HG02571 (cell line): ENCODE data around the gene IL10.
A peak's percentile ranks its signal among the peaks of the same experiment; 100 is the strongest.
"Not testable (repeated sequence)": the region's sequence is repeated elsewhere in the genome, so short reads cannot be mapped to it uniquely, and the experiment has no call there.

ENCODE experiments used
- ATAC-seq: cut with Tn5 transposase; IDR thresholded peaks from one replicate; pipeline ENCODE4 v1.9.1; 2021; ENCODE audit warnings: mild to moderate bottlenecking, moderate library complexity; ENCODE audit not compliant: unreplicated experiment

The IL10 gene

DNA sequence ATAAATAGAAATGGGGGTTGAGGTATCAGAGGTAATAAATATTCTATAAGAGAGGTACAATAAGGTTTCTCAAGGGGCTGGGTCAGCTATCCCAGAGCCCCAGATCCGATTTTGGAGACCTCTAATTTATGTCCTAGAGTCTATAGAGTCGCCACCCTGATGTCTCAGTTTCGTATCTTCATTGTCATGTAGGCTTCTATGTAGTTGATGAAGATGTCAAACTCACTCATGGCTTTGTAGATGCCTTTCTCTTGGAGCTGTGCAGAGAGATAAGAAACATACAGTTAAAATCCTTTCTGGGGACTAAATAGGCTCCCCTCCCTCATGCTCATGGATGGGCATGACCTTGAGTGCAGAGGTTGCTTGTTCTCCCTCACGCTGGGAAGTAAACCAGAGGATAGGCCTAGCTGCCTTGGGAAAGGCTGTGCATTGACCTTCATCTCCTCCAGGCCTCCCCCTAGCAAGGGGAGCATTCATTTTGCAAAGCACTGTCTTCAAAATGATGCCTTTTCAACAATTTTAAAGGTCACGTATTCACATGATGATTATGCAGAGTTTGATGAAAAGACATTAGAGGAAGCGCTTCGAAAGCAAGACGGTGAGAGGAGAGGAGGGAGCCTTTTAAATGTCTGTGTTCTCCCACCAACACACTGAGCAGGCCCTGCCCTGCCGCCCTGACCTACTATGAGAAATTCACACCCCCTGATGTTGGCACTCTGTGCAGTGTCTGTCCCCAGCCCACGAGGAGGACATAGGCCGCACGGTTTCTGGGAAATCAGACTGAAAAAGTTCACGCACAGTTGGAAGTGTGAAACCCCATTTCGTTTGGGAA lies 3.6 kb downstream of the IL10 start:
- ATAC-seq = peak; percentile 4

DNA sequence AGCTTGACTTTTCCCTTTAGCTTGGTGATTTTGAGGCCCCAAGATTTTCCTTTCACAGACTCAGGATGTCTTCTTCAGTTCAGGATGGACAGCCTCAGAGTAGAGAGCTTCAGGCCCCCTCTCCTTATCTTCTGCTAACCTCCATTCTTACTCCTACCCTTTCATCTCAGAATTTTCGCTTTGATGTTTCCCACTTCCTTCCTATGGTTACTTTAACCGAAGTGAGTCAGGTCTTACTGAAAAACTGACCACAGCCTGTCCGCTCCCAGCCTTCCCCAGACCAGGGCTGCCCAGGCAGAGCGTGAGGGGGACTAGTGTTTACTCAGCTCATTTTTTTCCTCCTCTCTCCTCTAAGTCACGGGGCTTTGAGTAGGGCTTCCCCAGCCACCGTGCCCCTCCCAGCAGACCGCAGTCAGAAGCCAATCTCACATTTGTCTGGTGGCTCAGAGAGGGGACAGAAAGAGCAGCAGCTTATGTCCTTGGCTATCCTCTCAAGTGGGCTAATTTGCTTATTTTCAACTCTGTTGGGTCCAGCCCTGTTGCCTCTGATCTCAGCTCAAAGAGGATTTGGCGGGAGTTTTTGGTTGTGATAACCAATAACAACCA lies 5.9 kb downstream of the IL10 start:
- ATAC-seq = no peak

GRCh38 chr1:206765771-206766170 lies 6.5 kb downstream of the IL10 start:
- ATAC-seq = not testable (repeated sequence)

DNA sequence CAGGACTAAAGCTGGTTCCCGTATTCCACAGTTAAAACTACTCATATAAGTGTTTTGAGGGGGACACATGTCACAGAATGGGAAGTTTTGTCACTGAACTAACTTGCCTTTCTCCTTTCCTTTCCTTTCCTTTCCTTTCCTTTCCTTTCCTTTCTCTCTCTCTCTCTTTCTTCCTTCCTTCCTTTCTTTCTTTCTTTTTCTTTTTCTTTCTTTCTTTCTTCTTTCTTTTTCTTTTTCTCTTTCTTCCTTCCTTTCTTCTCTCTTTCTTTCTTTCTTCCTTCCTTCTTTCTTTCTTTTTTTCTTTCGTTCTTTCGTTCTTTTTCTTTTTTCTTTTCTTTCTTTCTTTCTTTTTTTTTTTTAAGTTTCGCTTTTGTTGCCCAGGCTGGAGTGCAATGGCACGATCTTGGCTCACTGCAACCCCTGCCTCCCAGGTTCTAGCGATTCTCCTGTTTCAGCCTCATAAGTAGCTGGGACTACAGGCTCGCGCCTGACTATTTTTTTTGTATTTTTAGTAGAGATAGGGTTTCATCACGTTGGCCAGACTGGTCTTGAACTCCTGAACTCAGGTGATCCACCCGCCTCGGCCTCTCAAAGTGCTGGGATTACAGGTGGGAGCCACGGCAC lies 9.4 kb downstream of the IL10 start:
- not testable (repeated sequence) for ATAC-seq

DNA sequence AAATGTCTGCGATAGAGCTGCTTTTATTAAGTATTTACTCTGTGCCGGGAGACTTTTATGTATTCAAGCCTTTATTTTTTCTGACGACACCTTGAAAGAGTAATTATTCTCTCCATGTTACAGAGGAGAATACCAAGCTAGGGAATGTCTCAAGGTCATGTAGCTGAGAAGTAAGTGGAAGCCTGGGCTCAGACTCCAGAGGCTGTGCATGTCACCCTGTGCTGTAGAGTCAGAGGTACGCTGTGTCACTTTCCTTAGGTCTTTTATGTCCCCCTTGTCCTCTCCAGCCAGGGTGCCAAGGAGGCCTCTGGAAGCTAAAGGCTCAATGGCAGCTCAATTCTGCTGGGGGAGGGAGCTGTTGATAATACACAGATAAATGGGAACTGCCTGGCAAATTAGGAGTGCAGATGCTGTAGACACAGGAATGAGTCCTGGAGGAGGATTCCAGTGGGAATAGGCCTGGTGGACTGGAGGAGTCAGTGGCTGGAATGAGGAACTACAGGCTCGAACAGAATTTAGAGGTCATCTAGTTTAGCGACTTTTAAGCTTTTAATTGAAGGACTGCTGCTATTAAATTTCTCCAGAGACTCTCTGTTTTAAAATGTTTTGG lies 11.0 kb downstream of the IL10 start:
- no peak for ATAC-seq

- ATAC-seq = no peak
Observed at GRCh38 chr1:206760590-206760989, 11.7 kb downstream of the IL10 start.

DNA sequence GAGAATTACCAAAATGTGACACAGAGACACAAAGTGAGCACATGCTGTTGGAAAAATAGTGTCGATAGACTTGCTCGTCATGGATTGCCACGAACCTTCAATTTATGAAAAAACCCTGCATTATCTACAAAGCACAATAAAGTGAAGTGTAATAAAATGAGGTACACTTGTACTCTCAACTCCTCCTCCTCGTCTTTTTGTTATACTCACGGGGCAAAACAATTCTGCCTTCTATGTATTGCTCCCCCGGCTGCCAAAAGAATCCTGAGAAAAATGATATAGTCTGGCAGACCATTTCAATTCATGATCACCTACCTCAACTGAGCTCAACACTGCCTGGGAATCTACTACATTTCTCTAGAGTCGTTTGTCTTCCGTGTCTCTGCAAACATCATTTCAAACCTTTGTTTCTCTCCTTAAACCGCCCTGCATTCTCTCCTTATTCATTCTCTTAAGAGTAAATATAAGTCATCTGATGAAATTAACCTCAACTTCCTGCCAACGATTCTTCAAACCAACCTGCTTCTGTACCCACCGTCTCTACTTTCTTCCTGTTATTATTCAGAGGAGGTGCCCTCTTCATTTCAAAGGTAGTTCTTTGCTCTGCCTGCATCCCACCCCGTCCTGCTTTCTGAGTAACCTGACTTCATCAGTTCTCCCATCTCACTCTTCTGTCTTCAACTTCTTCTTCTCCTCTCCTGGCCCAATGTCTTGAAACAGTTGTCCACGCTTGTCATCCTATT lies 14.6 kb downstream of the IL10 start:
- ATAC-seq = no peak

DNA sequence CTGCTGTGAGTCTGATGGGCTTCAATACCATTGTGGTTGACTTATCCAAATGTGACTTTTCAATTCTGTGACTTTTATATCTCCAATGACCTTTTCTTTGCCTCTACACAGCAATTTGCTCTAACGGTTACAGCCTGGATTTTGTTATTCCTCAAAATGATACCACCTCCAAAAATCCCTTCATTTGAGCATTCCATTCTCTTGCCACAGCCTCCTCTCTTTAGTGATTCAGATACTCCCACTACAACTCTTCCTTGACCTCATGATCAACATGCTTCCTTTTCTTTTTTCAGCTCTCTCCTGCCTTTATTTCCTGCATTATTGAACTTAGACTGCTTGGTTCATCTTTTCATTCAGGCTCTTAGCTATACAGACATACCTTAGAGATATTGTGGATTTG lies 18.3 kb downstream of the IL10 start:
- ATAC-seq = no peak

- ATAC-seq = no peak
Observed at GRCh38 chr1:206753141-206753540, 19.2 kb downstream of the IL10 start.

GRCh38 chr1:206752481-206752880 lies 19.8 kb downstream of the IL10 start:
- no peak for ATAC-seq

- ATAC-seq = no peak
Observed at GRCh38 chr1:206751891-206752290, 20.4 kb downstream of the IL10 start.

GRCh38 chr1:206748348-206749030 lies 23.8 kb downstream of the IL10 start:
- ATAC-seq = no peak

DNA sequence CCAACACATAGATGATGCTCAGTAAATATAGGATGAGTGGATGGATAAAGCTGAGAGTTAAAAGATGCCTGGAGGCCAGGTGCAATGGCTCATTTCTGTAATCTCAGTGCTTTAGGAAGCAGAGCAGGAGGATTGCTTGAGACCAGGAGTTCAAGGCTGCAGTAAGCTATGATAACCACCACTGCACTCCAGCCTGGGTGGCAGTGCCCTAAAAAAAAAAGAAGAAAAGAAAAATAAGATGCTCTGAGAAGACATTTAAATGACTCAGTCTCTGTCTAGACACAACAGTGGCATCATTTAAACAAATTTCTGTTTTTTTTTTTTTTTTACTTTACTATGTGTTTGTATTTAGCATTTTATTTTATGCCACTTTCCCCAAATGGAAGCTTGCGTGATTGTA lies 27.0 kb downstream of the IL10 start:
- ATAC-seq = no peak

GRCh38 chr1:206744683-206745082 lies 27.6 kb downstream of the IL10 start:
- no peak for ATAC-seq

DNA sequence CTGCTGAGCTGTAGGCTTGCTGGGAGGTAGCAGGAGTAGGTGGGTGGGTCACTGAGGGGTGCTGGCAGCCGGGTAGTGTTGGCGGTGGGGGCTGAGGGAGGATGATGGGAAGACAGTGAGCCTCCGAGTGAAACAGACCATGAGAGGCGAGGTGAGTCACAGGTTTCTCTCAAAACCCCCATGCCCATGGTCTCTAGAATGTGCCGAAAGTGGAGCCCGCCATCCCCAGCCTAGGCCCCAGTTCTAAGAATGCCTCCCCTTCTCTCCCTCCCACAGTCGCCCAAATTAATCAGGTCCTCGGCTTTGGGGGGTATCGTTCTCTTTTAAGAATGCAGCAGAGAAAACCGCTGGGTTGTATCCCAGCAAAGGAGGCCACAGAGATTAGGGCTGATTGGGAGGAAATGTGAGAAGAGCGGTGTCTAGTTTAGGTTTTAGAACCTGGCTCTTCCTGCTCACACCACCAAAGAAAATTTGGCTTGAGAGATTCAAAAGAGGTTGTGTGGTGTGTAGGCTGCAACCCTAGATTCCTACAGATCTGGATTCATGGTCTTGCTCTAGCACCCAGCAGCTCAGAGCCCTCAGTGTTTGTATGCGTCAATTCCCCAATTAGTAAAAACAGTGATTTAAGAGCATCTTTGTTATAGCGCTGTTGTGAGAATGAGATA lies 29.4 kb downstream of the IL10 start:
- no peak for ATAC-seq

- no peak for ATAC-seq
Observed at GRCh38 chr1:206741142-206741701, 31.1 kb downstream of the IL10 start.

DNA sequence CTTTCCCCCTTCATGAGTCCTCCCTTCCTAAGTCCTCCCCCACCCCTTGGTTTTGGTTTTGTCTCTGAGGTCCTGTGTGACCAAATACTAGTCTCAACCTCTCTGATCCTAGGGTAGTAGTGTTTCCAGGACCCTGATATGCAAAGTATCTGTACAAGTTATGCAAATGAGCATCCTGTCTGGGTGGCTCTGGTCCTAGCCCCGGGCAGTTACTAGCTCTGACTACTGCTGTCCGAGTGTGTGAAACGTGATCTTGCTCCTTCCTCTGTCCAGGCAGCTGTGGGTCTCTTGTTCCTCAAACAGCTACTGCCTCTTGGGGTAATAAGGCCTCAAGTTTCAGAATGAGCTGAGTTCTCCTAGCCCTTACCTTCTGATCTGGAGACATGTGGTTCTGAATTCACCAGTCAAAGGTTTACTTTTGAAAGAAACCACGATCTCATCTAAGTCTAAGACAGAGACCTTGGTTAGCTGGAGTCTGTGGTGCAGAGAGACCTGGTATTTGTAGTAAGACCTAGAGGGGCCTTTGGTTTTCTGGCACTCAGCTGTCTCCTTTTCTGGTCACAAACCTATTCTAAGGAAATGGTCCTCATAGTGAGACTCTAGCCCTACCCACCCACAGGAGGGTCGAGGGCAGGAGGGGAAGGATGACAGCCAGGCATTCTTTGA lies 32.8 kb downstream of the IL10 start:
- ATAC-seq = peak; percentile 78

GRCh38 chr1:206738370-206739366 lies 33.6 kb downstream of the IL10 start:
- ATAC-seq = no peak
